DMS153 (cell line): Measurements from ENCODE around the gene PAN2.
A peak's percentile ranks its signal among the peaks of the same experiment; 100 is the strongest.
"Not testable (repeated sequence)": the region's sequence is repeated elsewhere in the genome, so short reads cannot be mapped to it uniquely, and the experiment has no call there.

ENCODE experiments used
- DNase-seq: peaks from one replicate; lab custom pipeline; 2025; lab: John Stamatoyannopoulos, UW

PAN2 gene

DNA sequence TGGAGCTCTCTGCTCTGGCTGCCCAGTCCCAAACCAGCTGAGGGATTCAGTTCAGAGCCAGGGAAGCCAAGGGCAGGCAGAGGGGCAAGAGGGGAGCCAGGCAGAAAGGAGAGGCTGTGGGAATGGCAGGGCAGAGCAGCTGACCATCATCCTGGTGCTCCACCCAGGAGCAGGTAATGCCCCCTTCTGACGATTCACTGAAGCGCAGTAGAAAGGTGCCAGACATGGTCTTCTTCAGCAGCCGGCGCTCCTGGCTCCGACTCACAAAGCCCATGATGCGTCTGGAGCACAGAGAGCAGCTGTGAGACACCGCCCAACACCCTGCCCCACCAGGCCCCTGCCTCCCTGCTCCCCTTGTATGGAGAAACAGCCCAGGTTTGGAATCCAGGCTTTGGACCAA, 12.9 kb upstream of the PAN2 start:
- DNase-seq: no peak

DNA sequence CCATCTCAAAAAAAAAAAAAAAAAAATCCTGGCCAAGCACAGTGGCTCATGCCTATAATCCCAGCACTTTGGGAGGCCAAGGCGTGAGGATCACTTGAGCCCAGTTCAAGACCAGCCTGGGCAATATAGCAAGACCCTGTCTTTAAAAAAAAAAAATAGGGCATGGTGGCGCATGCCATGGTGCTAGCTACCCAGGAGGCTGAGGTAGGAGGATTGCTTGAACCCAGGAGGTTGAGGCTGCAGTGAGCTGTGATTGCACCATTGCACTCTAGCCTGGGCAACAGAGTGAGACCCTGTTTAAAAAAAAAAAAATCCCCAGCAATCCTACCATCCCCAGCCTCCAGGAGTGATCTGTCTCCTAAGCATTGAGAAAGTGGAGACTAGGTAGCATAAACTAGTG, 8.5 kb upstream of the PAN2 start:
- DNase-seq: not testable (repeated sequence)

DNA sequence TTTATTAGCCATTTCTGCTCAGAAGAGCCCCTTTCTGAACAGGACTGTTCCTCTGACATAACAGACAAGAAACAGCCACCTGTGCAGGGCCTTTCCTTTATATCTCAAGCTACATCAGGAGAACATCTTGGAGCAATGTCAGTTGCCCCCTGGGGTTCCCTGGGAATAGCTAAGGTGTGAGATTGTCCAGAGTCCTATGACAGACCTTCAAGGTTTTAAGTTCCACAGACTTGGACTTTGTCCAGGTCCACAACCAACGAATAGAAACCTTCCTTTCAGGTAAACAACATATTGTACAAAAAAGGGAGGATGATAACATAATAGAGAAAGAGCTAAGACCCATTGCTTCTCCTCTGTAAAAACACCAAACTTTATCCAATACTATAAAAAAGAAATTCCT, 7.8 kb upstream of the PAN2 start:
- DNase-seq: no peak

DNA sequence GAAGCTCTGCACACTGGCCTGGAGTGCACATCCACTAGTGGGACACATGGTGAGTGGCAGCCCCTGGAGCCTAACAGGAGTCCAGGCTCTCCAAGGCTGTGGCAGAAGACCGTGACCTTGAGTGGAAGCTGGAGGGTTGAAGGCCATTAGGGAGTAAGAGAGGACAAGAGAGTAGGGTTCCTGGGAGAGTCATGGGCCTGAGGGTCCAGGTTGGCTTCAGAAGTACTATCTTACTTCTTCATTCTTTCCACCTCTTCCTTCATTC, 5.3 kb upstream of the PAN2 start:
- DNase-seq: no peak

DNA sequence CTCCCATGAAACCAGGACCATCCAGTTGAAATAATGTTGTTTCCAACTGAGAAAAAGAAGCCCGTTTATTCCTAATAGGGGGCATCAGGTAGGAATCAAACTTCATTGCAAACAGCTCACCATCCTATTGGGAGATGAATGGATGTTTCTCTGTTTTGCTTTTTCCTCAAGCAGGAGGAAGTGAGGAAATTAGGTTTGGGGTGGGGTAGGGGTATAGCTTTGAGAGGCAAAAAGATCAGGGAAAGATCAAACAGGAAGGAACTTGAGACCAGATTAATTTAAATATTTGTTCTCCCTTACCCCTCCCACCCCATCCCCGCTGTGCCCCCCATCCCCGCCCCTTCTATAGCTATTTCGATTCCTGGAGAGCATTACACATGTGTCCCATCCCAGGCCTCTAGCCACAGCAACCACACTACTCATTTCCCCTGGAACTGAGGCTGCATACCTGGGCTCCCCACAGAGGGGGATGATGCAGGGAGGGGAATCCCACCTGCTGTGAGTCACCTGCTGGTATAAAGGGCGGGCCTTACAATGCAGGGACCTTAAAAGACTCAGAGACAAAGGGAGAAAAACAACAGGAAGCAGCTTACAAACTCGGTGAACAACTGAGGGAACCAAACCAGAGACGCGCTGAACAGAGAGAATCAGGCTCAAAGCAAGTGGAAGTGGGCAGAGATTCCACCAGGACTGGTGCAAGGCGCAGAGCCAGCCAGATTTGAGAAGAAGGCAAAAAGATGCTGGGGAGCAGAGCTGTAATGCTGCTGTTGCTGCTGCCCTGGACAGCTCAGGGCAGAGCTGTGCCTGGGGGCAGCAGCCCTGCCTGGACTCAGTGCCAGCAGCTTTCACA, 4.7 kb upstream of the PAN2 start, which contains the start of gene IL23A:
Gene IL23A, plus strand, starts transcription at position 577 of the 850 bp plus-strand sequence. Its CDS starts 161 bp downstream, at position 738.
- DNase-seq: peak; percentile 43

DNA sequence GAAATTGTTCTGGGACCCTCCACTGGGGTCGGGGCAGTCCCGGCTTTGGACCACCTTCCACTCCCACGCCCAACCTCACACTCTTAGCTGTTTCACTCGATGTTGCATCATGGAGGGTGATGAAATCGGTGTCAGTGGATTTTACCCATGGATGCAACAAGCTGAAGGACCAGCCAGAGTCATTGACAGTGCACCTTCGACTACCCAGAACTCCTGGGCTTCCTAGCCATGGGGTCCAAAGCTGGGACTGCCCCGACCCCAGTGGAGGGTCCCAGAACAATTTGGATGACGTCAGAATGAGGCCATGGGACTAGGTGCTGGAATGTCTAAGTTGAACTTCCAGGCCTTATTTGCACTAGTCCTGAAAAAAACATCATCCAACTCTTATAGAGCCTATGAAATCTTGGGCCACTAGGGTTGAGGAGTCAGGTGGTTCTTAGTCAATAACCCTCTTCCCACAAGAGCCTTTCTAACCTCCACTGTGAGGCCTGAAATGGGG, 4.0 kb upstream of the PAN2 start:
- no peak for DNase-seq

DNA sequence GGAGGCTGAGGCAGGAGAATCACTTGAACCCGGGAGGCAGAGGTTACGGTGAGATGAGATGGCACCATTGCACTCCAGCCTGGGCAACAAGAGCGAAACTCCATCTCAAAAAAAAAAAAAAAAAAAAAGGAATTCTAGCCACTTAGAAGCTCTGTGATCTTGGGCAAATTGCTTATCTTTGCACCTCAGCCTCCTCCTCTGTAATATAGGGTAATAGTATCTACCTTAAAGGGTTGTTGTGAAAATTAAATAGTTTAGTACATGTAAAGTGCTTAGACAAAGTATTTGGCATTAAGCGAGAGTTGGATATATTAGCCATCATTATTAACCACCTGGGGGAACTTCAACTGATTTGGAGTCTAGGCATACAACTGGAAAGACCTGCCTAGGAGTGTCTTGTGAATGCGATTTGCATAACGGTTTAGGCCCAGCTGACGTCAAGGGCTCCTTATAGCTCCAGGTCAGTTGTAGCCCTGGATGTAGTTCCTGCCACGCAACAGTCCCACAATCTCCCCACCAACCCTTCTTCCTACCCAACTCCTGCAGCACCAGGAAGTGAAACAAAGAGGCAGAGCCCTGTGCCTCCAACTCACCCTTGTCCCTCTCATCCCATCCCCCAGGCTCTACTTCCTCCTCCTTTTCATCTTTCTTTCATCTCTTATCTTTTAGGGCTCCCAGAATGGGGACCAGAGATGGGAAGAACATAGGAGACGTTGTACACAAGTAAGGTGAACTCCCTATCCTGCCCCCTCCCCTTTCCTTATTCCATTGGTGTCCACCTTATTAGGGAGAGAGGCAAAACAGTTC, 2.8 kb upstream of the PAN2 start:
- DNase-seq: no peak

DNA sequence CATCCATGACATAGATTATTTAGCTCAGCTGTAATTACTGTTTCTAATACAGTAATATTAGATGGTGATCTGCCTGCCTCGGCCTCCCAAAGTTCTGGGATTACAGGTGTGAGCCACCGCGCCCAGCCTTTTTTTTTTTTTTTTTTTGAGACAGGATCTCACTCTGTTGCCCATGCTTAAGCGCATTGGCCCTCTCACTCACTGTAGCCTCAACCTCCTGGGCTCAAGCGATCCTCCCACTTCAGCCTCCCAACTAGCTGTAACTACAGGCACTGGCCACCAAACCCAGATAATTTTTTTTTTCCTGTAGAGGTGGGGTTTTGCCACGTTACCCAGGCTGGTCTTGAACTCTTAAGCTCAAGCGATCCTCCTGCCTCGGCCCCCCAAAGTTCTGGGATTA, 1.7 kb upstream of the PAN2 start:
- not testable (repeated sequence) for DNase-seq

DNA sequence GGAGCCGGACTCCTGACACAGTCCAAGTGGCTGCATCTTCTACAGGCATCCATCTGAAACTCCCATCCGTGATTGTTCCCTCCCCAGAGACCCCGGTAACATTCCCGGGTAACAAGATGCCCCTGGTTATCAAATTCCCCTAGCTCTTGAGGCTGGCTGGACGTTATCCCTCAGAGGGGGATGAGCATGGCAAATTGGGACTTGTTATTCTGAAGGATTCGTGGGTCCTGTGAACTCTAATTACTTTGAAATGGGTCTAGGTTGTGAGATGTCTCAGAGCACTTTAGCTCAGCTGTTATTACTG, 642 bp upstream of the PAN2 start:
- no peak for DNase-seq

DNA sequence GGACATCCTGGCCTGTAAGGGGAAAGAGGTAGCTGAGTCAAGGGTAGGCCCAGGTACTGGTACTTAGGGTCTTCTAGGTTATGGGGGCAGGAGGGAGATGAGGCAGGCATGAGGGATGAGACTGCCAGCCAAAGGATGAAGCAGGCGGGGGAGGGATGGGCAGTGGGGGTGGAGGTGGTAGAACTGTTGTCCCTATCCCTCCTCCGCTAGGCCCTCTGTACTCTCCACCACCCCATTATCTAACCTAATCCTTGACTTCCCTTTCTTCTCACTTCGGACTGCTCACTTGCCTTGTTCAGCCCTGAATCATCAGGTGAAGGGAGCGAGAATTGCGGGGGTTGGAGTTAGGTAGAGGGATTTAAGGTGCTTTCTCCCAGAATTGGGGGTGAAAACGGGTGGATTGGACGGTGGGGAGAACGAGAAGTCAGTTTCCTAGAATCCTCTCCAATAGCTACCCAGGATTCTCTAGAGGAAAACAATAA, 562 bp downstream of the PAN2 start:
- DNase-seq: no peak

DNA sequence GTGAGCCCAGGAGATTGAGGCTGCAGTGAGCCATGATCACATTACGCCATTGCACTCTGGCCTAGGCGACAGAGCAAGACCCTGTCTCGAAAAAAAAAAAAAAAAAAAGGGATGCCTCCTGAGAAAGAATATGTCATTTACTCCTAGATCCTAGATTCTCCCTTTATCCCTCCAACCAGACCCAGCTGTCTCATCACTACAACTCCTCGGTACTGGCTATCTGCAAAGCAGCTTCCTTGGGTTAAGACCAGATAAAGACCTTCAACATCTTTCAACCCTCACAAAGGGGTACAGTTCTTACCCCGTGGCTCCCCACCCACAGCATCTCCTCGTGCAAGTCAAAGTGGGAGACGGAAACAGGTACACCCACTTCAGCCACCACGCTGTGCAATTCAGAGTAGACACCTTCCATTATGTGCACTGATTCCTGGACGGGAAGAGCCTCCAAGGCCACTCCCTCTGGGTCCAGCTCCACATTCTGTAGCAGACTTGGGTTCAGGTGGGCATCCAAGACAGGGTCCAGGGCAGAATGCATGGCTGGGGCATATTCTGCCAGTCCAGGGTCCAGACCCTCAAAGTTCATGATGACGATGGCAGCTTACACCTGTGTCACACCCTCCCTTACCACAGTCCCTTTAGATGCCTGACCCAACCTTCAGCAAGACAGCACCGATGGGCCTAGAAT, 1.1 kb downstream of the PAN2 start:
- DNase-seq: no peak

DNA sequence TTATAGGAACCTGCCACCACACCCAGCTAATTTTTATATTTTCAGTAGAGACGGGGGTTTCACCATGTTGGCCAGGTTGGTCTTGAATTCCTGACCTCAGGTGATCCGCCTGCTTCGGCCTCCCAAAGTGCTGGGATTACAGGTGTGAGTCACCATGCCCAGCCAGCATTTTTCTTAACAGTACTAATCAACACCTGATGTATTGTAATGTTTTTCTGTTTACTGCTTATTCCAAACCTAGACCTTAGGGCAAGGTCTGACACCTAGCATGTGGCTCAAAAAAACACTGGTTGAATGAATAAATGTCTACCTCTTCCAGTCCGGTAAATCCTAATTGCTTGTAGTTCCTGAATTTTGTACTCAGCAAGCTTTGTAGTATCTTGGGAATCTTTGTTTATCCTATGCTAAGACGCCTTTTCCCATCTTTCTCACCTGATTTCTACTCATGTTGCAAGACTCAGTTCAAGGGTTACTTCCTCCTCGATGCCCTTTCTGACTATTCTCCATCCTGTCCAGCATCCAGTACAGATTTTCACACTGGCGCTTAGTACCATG, 2.8 kb downstream of the PAN2 start:
- no peak for DNase-seq

DNA sequence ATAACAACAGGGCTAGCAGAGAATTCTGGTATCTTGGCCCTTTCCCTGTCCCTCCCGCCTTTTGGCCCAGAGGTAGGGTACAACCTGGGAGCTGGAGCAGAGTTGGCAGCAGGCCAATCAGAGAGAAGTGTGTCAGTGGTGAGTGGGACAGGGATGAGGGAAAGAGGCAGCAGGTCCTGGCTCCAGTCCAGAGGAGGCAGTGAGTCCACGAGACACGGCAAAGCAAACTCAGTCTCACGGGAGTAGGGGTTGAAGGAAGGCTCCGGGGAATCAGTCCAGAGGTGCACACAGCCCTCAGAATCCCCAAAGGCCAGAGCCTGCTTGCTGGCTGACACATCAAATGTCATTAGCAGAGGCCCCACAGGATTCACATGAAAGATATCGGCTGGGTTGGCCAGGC, 7.3 kb downstream of the PAN2 start:
- no peak for DNase-seq

DNA sequence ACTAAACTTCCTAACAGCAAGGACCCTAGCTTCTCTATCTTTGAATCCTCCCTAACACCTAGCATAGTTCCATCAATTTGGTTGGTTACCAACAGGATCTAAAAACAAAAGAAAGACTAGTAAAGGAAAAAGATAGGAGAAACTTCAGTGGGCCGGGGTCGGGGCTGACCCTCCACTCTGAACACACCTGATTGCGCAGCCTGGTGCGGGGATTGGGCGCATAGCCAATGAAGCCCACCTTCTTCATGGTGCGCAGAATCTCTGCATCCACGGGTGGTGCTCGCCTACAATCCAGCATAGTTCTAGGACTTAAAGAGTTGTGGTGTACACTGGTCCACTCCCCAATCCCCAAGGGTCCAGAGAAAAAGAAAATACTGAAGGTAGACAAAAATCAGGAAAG, 7.7 kb downstream of the PAN2 start:
- DNase-seq: no peak

DNA sequence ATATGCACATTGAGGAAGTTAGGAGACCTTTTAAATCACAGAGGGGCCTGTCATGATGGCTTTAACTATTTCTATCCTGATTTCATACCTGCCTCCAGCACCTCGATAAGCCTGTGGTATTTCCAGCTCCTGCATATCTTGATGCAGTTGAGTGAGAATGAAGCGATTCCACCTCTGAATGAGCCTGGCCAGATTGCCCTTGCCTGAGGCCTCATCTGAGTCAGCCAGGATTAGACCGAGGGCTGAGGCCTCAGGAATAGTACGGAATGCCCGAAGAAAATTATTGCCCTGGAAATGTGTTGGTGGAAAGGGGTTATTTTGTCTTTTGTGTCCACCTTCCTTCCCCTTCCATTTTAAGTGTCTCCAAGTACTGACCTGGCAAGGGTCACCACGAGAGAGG, 9.6 kb downstream of the PAN2 start:
- DNase-seq: no peak

DNA sequence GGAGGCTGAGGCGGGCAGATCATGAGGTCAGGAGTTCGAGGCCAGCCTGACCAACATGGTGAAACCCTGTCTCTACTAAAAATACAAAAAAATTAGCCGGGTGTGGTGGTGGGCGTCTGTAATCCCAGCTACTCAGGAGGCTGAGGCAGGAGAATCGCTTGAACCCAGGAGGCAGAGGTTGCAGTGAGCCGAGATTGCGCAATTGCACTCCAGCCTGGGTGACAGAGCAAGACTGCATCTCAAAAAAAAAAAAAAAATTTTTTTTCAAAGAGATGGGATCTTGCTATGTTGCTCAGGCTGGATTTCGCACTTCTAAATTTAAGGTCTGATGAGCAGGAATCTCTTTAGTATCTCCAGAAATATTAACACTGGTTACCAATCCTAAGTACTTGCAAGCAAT, 12.2 kb downstream of the PAN2 start:
- not testable (repeated sequence) for DNase-seq

DNA sequence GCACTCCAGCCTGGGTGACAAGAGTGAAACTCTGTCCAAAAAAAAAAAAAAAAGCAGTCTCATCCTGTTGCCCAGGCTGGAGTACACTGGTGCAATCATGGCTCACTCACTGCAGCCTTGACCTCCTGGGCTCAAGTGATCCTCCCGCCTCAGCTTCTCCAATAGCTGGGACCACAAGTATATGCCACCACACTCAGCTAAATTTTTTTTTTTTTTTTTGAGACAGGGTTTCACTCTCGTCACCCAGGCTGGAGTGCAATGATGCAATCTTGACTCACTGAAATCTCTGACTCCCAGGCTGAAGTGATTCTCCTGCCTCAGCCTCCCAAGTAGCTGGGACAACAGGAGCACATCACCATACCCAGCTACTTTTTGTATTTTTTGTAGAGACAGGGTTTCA, 12.8 kb downstream of the PAN2 start:
- no peak for DNase-seq

DNA sequence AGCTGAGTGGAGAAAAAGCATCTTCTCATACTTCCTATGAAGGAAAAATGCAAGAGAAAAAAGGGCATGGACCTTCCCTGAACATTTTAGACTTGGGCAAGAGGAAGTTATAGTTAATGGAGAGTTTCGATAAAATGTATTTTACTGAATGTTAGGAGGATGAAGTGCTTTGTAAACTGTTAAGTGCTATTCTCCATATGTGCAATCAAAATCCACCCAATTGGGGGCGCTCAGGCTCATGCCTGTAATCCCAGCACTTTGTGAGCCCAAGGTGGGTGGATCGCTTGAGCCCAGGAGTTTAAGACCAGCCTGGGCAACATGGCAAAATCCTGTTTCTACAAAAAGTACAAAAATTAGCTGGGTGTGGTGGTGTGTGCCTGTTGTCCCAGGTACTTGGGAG, 16.1 kb downstream of the PAN2 start:
- DNase-seq: no peak

DNA sequence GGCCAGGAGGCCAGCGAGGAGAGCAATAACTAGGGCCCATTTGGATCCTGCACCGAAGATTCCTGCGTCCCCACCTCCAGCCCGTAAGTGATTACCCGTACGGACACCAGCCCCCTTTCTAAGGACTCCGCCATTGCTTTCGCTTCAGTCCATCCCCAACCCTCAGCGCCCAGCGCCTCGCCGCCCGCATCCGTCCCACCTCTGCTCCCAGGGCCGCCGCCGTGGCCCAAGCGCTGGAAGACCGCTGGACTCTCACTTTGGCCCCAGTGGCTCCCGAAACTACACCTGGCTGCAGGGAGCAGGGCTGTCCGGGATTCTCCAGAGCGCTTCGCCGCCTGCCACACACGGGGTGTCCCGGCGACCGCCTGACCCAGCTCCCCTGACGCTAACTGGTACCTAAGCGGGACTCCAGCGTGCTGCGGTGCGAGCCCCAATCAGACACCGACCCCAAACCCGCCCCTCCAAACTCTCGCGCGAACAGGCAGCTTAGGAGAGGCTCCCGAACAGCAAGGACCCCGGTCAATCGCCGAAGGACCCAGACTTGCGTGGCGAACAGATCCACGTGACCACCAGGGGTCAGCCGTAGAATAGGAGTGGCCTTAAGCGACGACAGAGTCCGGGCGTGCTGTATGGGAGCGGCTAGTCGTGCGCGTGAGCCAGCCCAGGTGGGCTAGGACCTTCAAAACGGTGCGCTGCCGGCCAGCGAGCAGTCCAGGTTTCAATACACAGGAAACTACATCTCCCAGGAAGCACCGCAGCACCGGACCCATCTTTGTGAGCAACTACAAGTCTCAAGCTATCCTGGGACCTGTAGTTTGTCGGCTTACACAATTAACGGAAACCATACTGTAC, 18.0 kb downstream of the PAN2 start, which contains the start of gene CNPY2:
Gene CNPY2, minus strand, starts transcription at position 367 of the 852 bp plus-strand sequence. CDS start 771 bp downstream, outside the sequence.
- peak; percentile 99 for DNase-seq

DNA sequence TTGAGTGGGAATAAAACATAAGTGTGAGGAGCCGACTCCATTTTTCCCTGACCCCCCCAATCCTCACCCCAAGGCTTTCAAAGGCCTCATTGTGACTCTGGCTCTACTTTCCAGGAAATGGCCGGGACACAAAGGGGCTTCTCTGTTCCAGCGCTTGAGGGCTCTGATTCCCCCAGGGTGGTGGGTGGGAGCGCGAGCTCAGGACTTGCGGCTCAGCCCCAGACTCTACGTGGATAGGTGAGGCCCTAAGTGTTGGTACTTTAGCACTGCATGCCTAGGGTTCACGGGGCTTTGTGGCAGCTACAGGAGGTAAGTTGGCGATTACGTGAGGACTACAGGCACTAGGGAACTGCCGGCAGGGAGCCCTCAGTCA, 18.6 kb downstream of the PAN2 start:
- DNase-seq: no peak

DNA sequence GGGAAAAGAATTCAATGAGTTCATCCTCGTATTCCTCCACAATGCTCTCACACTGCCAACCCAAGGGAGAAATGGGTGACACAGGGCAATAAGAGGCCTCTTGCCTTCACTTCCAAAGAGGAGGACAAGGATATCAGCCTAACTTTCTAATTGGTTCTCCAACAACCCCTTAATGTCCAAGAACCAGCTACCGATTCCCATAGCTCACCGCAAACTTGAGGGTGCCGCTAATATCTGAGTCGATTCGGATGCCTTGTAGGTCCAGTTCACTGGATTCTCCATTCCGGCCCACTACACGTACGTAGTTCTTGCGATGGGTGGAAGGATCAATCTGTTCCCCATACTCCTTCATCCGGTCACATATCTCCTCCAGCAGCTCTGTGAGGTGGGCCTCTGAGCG, 22.8 kb downstream of the PAN2 start:
- DNase-seq: no peak
